Breast epithelium (tissue), 4 donors: ENCODE results near the gene F10. TPM values are rescaled to one million over a fixed set of nuclear protein-coding genes. Genes with fewer than 3 reads are reported as not detected.

ENCODE experiments used
- DNase-seq, 2 donors: peaks; one replicate each; pipeline ENCODE4 v3.0.0-alpha.2; 2019; ENCODE audit warnings: low spot score in 2 of 2
- H3K27ac ChIP-seq, 2 donors: fragments of 200-600 bp; sonication (generic) in 1 of 2; one replicate each; pipeline ENCODE4 v1.5.1; 2016 to 2019; ENCODE audit warnings: mild to moderate bottlenecking in 1 of 2
- H3K27me3 ChIP-seq, 2 donors: fragments of 200-600 bp; sonication (generic) in 1 of 2; one replicate each; pipeline versions ENCODE4 v1.5.1 to v1.6.0; 2017 to 2019; ENCODE audit warnings: control low read depth in 1 of 2, mild to moderate bottlenecking in 1 of 2
- H3K36me3 ChIP-seq: fragments of 200-600 bp; one replicate; pipeline ENCODE4 v1.5.1; 2019
- H3K4me1 ChIP-seq, 2 donors: fragments of 200-600 bp; sonication (generic); one replicate each; pipeline ENCODE4 v1.5.1; 2016 to 2019; ENCODE audit warnings: control low read depth in 1 of 2
- H3K4me3 ChIP-seq, 3 donors: fragments of 200-600 bp; sonication (generic); 1 replicate in 2 of 3; 2 replicates in 1 of 3; pipeline ENCODE4 v1.5.1; 2016 to 2019; ENCODE audit warnings: mild to moderate bottlenecking in 3 of 3, moderate library complexity in 2 of 3
- H3K9me3 ChIP-seq, 2 donors: fragments of 200-600 bp; sonication (generic) in 1 of 2; one replicate each; pipeline ENCODE4 v1.5.1; 2016 to 2019; ENCODE audit warnings: control low read depth in 1 of 2
- POLR2A ChIP-seq: fragments of 450-650 bp; IDR thresholded peaks from one replicate; pipeline ENCODE4 v1.6.1; 2016; ENCODE audit warnings: antibody characterized with exemption, mild to moderate bottlenecking, moderate library complexity
- POLR2AphosphoS5 ChIP-seq, 3 donors: sonication (generic); formaldehyde crosslinking; IDR thresholded peaks; one replicate each; pipeline ENCODE4 v1.6.1; 2017; ENCODE audit warnings: antibody characterized with exemption in 3 of 3
- intact Hi-C: fragments of 100-400 bp; cut with DNase I; formaldehyde crosslinking; loops from one replicate; pipeline ENCODE4 v1.15.1; 2023; ENCODE audit warnings: low total_unique reads
- total RNA-seq, 3 donors: library from RNA; depleted of rRNA; stranded (reverse); fragments of >200 nt; gene quantifications; one replicate each; pipeline ENCODE4 v1.1.0, GENCODE V29; 2016
- TF ChIP-seq, protein P1 (sequence below), 3 donors: fragments of 450-650 bp; IDR thresholded peaks; one replicate each; pipeline ENCODE4 v1.5.1; 2016 to 2017; ENCODE audit warnings: antibody characterized with exemption in 3 of 3, mild to moderate bottlenecking in 3 of 3, moderate library complexity in 3 of 3

F10 gene
- total RNA-seq, 3 donors from 2014 or later = 5.1 to 63.2 (median 8.2) TPM

DNA sequence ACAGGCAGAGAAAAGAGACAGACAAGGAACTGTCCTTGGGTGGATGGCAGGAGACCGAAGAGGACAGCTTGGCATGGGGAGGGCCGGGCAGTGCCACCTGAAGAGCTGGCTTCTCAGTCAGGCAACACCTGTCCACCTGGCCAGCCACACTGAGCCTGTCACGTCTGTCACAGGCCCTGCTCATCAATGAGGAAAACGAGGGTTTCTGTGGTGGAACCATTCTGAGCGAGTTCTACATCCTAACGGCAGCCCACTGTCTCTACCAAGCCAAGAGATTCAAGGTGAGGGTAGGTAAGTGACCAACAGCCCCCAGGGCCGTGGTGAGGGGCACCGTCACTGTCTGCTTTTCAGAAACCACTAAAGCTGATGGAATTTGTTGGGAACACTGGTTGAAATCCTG lies 24.6 kb downstream of the F10 start:
- Histone ChIP-seq H3K4me3 (no peak overlapping the region), H3K36me3 (no peaks in the 10 kb centered on the region), H3K9me3 (no peaks in the 10 kb centered on the region), H3K4me1 (no peaks in the 10 kb centered on the region), H3K27me3 (no peaks in the 10 kb centered on the region), H3K27ac (no peak overlapping the region)
- TF ChIP-seq POLR2A (no peak), POLR2AphosphoS5 (IDR thresholded peaks at IDR 0.05) (no peak)
- TF ChIP-seq, protein P1, sequence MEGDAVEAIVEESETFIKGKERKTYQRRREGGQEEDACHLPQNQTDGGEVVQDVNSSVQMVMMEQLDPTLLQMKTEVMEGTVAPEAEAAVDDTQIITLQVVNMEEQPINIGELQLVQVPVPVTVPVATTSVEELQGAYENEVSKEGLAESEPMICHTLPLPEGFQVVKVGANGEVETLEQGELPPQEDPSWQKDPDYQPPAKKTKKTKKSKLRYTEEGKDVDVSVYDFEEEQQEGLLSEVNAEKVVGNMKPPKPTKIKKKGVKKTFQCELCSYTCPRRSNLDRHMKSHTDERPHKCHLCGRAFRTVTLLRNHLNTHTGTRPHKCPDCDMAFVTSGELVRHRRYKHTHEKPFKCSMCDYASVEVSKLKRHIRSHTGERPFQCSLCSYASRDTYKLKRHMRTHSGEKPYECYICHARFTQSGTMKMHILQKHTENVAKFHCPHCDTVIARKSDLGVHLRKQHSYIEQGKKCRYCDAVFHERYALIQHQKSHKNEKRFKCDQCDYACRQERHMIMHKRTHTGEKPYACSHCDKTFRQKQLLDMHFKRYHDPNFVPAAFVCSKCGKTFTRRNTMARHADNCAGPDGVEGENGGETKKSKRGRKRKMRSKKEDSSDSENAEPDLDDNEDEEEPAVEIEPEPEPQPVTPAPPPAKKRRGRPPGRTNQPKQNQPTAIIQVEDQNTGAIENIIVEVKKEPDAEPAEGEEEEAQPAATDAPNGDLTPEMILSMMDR (IDR thresholded peaks at IDR 0.05) = no peak
- DNase-seq = no peak
- intact Hi-C loops = no loop called here

DNA sequence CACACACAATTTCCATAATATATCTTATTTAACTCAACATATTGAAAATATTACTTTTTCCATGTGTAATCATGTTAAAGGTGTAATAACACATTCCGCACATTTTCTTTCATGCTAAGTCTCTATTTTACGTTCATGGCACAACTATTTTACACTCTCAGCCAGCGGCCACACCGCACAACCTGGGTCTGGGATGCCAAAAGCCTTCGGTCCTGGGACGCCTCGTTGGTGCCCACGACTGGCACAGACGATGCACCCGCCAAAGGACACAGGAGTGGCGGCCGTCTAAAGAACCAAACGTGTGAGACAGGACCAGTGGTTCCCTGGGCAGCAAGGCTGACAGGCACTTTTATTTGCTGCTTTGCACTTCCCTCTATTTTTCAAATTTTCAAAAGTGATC lies 25.8 kb downstream of the F10 start:
- Histone ChIP-seq H3K4me1 (peaks cover 0 to 5% of the 10 kb centered on the region in 2 donors), H3K36me3 (no peaks in the 10 kb centered on the region), H3K27me3 (no peaks in the 10 kb centered on the region), H3K4me3 (no peak overlapping the region), H3K27ac (no peak overlapping the region), H3K9me3 (no peaks in the 10 kb centered on the region)
- DNase-seq = no peak
- TF ChIP-seq POLR2AphosphoS5 (IDR thresholded peaks at IDR 0.05) (no peak), POLR2A (no peak)
- TF ChIP-seq, protein P1 (IDR thresholded peaks at IDR 0.05) = no peak
- intact Hi-C loops = no loop called here

DNA sequence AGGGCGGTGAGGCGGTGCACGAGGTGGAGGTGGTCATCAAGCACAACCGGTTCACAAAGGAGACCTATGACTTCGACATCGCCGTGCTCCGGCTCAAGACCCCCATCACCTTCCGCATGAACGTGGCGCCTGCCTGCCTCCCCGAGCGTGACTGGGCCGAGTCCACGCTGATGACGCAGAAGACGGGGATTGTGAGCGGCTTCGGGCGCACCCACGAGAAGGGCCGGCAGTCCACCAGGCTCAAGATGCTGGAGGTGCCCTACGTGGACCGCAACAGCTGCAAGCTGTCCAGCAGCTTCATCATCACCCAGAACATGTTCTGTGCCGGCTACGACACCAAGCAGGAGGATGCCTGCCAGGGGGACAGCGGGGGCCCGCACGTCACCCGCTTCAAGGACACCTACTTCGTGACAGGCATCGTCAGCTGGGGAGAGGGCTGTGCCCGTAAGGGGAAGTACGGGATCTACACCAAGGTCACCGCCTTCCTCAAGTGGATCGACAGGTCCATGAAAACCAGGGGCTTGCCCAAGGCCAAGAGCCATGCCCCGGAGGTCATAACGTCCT lies 26.4 kb downstream of the F10 start:
- no peak overlapping the region for H3K27ac ChIP-seq

DNA sequence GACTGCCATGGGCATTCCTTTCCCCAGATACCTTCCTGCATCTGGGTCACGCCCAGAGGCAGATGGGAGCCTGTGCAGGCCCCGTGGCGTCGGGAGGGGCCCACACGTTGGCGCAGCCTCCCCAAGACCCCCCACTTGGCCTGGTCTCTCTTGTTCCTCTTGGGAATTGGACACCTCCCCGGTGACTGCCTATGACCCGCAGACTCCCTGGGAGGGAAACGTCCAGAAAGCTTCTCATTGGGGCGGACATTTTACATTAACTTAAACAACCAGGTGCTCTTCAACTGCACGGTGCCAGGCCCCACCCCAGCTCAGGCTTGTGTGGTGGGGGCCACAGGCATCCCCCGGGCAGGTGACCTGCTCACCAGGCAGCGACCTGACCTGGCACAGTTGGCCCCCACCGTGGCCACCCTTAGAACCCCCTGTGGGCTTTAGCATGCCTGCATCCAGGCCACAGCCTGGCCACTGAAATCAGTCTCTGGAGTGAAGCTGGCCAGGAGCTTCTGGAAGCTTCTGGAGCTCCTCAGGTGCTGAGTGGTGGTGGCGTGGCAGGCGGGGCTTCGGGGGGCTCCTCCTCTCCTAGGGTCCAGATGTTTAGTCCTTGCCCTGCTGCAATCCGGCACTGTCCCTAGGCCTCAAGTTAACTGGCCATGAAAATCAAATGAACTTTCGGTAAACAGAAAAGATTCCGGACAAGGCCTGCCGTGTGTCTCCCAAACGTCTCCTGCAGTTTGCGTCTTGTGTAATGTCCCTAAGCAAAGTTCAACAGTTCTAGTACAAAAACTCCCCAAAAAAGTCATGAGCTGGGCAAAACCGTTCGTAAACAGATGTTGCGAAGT lies 27.3 kb downstream of the F10 start:
- no peaks in the 10 kb centered on the region for H3K9me3 ChIP-seq
- no peaks in the 10 kb centered on the region for H3K27me3 ChIP-seq
- TF ChIP-seq, protein P1 (IDR thresholded peaks at IDR 0.05) = no peak
- no peak for TF ChIP-seq POLR2AphosphoS5 (IDR thresholded peaks at IDR 0.05)
- TF ChIP-seq POLR2A = no peak
- H3K4me3 ChIP-seq = no peak overlapping the region
- no peak for DNase-seq
- intact Hi-C loops = no loop called here
- no peak overlapping the region for H3K27ac ChIP-seq
- H3K4me1 ChIP-seq = peaks cover 0 to 5% of the 10 kb centered on the region in 2 donors
- no peaks in the 10 kb centered on the region for H3K36me3 ChIP-seq

More for the DNA sequence above, 26.4 kb downstream of the F10 start:
- Histone ChIP-seq H3K4me1 (peaks cover 0 to 5% of the 10 kb centered on the region in 2 donors), H3K36me3 (no peaks in the 10 kb centered on the region), H3K27me3 (no peaks in the 10 kb centered on the region), H3K9me3 (no peaks in the 10 kb centered on the region), H3K4me3 (no peak overlapping the region)
- TF ChIP-seq POLR2A (no peak), POLR2AphosphoS5 (IDR thresholded peaks at IDR 0.05) (no peak)
- TF ChIP-seq, protein P1 (IDR thresholded peaks at IDR 0.05) = no peak
- DNase-seq = no peak
- intact Hi-C loops = no loop called here
